Left ventricle myocardium inferior (tissue), 1 donor: Measurements from ENCODE around the gene NR6A1. TPM values are rescaled to one million over a fixed set of nuclear protein-coding genes. Genes with fewer than 3 reads are reported as not detected.

Source experiments
- DNase-seq: peaks from one replicate; pipeline ENCODE4 v3.0.0-alpha.2; 2020
- H3K27ac ChIP-seq: fragments of 200-600 bp; replicated peaks from 2 replicates; pipeline ENCODE4 v1.8.0; 2021
- H3K27me3 ChIP-seq: fragments of 200-600 bp; 2 replicates; pipeline ENCODE4 v1.8.0; 2021; ENCODE audit warnings: low read depth
- H3K36me3 ChIP-seq: fragments of 200-600 bp; 2 replicates; pipeline ENCODE4 v1.8.0; 2021
- H3K4me1 ChIP-seq: fragments of 200-600 bp; 2 replicates; pipeline ENCODE4 v1.8.0; 2021
- H3K4me3 ChIP-seq: fragments of 200-600 bp; 2 replicates; pipeline ENCODE4 v1.8.0; 2021; ENCODE audit warnings: mild to moderate bottlenecking, moderate library complexity
- H3K9me3 ChIP-seq: fragments of 200-600 bp; replicated peaks from 2 replicates; pipeline ENCODE4 v1.8.0; 2021
- intact Hi-C: fragments of 100-400 bp; cut with micrococcal nuclease; formaldehyde crosslinking; loops from one replicate; pipeline ENCODE4 v1.11.0; 2022
- total RNA-seq: library from RNA; stranded (reverse); fragmentation: NEBNext Ultra II Directional; extraction: Animal tissue kit (Norgen Biotek cat#: 25700); gene quantifications from one replicate; pipeline ENCODE4 v1.2.1, GENCODE V29; 2021
- TF ChIP-seq, protein P1 (sequence below): fragments of 200-600 bp; IDR thresholded peaks from 2 replicates; pipeline ENCODE4 v1.8.0; 2021; ENCODE audit warnings: antibody characterized with exemption, mild to moderate bottlenecking, borderline replicate concordance
- donor health status: DM: no; HTN: yes; CAD: no; lungs with severe emphysema.

The NR6A1 gene
- total RNA-seq, 1 donor from 2014 or later, result 1.0 TPM

DNA sequence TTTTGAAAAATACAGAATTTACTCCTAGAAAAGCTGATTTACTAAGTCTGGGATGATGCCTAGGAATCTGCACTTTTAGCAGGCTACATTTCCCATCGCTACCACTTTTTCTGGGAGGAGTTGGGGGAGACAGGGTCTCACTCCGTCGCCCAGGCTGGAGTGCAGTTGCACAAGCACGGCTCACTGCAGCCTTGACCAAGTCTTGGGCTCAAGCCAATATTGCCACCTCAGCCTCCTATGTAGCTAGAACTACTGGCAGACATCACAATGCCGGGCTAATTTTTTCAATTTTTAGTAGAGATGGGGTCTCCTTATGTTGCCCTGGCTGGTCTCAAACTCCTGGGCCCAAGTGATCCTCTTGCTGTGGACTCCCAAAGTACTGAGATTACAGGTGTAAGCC lies 85.9 kb downstream of the NR6A1 start:
- Histone ChIP-seq H3K4me3 (no peak overlapping the region), H3K4me1 (peaks cover 15% of the 10 kb centered on the region), H3K27me3 (no peaks in the 10 kb centered on the region), H3K9me3 (no peaks in the 10 kb centered on the region), H3K36me3 (no peaks in the 10 kb centered on the region), H3K27ac (no peak overlapping the region)
- TF ChIP-seq, protein P1, sequence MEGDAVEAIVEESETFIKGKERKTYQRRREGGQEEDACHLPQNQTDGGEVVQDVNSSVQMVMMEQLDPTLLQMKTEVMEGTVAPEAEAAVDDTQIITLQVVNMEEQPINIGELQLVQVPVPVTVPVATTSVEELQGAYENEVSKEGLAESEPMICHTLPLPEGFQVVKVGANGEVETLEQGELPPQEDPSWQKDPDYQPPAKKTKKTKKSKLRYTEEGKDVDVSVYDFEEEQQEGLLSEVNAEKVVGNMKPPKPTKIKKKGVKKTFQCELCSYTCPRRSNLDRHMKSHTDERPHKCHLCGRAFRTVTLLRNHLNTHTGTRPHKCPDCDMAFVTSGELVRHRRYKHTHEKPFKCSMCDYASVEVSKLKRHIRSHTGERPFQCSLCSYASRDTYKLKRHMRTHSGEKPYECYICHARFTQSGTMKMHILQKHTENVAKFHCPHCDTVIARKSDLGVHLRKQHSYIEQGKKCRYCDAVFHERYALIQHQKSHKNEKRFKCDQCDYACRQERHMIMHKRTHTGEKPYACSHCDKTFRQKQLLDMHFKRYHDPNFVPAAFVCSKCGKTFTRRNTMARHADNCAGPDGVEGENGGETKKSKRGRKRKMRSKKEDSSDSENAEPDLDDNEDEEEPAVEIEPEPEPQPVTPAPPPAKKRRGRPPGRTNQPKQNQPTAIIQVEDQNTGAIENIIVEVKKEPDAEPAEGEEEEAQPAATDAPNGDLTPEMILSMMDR, result no peak
- intact Hi-C loops, result no loop called here
- no peak for DNase-seq

DNA sequence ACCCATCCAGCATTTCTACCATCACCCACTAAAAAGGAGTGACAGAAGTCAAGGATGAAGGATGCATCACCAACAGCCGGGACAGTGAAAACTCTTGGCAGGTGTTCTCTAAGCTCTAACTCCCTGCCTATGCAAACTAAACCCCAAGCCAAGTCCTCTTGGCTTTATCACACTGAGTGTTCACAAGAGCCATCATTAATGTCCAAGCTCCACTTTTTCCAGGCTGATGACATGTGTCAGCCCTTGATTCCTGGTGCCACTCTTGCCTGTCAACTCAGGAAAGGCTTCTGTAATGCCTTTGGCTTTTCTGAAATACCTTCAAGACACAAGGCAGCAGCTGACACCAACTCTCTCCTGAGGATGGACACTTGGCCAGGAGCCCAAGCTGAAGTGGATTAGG lies 86.9 kb downstream of the NR6A1 start:
- intact Hi-C loops, result no loop called here

DNA sequence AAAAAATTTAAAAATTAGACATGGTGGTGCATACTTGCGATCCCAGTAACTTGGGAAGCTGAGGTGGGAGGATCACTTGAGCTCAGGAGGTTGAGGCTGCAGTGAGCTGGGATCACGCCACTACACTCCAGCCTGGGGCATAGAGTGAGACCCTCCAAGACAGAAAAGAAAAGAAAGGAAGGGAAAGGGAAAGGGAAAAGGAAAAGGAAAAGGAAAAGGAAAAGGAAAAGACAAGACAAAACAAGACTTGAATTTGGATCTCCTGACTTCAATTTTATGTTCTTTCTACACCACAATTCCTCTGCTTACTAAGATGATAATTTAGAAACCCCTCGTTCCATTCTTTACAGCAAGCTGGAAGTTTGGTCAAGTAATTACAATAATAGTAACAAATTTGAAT lies 88.1 kb downstream of the NR6A1 start:
- DNase-seq, result no peak
- H3K9me3 ChIP-seq, result no peaks in the 10 kb centered on the region
- H3K27me3 ChIP-seq, result no peaks in the 10 kb centered on the region
- TF ChIP-seq, protein P1, result no peak
- H3K4me3 ChIP-seq, result no peak overlapping the region
- no peaks in the 10 kb centered on the region for H3K36me3 ChIP-seq
- peaks cover 15% of the 10 kb centered on the region for H3K4me1 ChIP-seq
- H3K27ac ChIP-seq, result no peak overlapping the region
- intact Hi-C loops, result no loop called here

More for the DNA sequence above, 86.9 kb downstream of the NR6A1 start:
- DNase-seq, result no peak
- Histone ChIP-seq H3K27me3 (no peaks in the 10 kb centered on the region), H3K4me1 (peaks cover 15% of the 10 kb centered on the region), H3K27ac (no peak overlapping the region), H3K36me3 (no peaks in the 10 kb centered on the region), H3K4me3 (no peak overlapping the region), H3K9me3 (no peaks in the 10 kb centered on the region)
- TF ChIP-seq, protein P1, result no peak

DNA sequence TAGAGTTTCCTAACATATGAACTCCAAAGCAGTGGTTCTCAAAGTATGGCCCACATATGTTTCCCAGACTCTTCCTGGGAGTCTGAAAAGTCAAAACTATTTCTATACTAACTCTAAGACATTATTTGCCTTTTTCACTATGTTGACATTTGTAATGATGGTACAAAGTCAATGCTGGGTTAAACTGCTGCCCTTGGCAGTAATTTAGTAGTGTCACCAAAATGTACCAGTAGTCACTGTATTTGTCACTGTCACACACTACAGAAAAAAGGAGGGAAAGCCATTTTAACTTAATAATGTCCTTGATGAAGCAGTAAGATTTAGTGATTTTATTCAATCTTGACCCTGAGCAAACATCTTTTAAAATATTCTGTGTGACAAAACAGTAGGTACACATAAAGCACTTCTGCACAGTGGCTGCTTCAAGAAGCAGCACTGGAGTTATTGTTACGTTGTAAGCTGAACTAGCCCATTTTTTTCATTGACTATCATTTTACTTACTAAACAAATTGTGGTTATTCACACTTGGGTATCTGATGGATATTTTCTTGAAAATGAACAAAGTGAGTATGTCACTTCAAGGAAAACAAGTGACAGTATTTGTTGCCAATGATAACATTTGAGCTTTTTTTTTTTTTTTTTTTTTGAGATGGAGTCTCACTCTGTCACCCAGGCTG lies 90.3 kb downstream of the NR6A1 start:
- no peaks in the 10 kb centered on the region for H3K27me3 ChIP-seq
- no peak overlapping the region for H3K4me3 ChIP-seq
- TF ChIP-seq, protein P1, result no peak
- intact Hi-C loops, result no loop called here
- no peaks in the 10 kb centered on the region for H3K36me3 ChIP-seq
- no peak overlapping the region for H3K27ac ChIP-seq
- peaks cover 27% of the 10 kb centered on the region for H3K4me1 ChIP-seq
- DNase-seq, result no peak
- no peaks in the 10 kb centered on the region for H3K9me3 ChIP-seq

DNA sequence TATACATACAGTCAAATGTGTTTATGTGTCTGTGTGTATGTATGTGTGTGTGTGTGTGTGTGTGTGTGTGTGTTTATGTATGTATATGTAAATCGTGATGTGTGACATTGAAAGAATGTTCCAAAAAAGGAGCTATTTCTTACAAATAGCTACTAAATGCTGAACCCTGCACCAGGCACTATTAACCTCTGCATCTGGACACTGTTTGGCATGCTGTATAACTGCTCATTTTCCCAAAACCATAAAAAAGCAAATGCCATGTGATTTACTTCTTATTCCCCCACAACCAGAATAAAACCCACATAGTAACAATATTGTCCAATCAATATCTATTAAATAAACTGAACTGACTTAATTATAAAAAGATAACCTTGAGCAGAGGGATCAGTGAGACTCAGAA lies 91.1 kb downstream of the NR6A1 start:
- Histone ChIP-seq H3K9me3 (no peaks in the 10 kb centered on the region), H3K4me3 (no peak overlapping the region), H3K4me1 (peaks cover 31% of the 10 kb centered on the region), H3K27me3 (no peaks in the 10 kb centered on the region), H3K36me3 (no peaks in the 10 kb centered on the region), H3K27ac (no peak overlapping the region)
- intact Hi-C loops, result no loop called here
- TF ChIP-seq, protein P1, result no peak
- DNase-seq, result no peak
